Left renal pelvis (tissue), 4 donors: ENCODE data around the gene NTHL1. TPM values are rescaled to one million over a fixed set of nuclear protein-coding genes. Genes with fewer than 3 reads are reported as not detected.
"Not testable (repeated sequence)": the region's sequence is repeated elsewhere in the genome, so short reads cannot be mapped to it uniquely, and the experiment has no call there.

Experiments
- DNase-seq, 4 donors: peaks; one replicate each; pipeline ENCODE4 v3.0.0-alpha.2; 2013; ENCODE audit warnings: low read depth in 4 of 4, low spot score in 3 of 4
- polyA plus RNA-seq, 4 donors: library from polyadenylated mRNA; unstranded; fragments of 120-200 nt; gene quantifications; one replicate each; pipeline ENCODE4 v1.2.1, GENCODE V29; 2013; ENCODE audit not compliant: insufficient read length in 4 of 4

NTHL1 gene
- polyA plus RNA-seq, 4 donors: 15.8 to 27.1 (median 17.5) TPM

- no peak for DNase-seq
Measured at GRCh38 chr16:2043667-2044451, 3.8 kb downstream of the NTHL1 start.

GRCh38 chr16:2042986-2043666, 4.5 kb downstream of the NTHL1 start:
- no peak for DNase-seq

GRCh38 chr16:2042171-2042985, 5.3 kb downstream of the NTHL1 start:
- DNase-seq: no peak

- DNase-seq: no peak
Measured at GRCh38 chr16:2040787-2041522, 6.7 kb downstream of the NTHL1 start.

GRCh38 chr16:2040041-2040786, 7.4 kb downstream of the NTHL1 start:
- DNase-seq: no peak

- DNase-seq: peak in 1 of 4 donors; percentile 84
Measured at GRCh38 chr16:2039274-2040031, 8.2 kb downstream of the NTHL1 start.

- peak in 1 of 4 donors; percentile 64 for DNase-seq
Measured at GRCh38 chr16:2038382-2039231, 9.0 kb downstream of the NTHL1 start.

GRCh38 chr16:2037647-2038381, 9.8 kb downstream of the NTHL1 start:
- DNase-seq: no peak

- no peak for DNase-seq
Measured at GRCh38 chr16:2037115-2037514, 10.5 kb downstream of the NTHL1 start.

GRCh38 chr16:2036200-2036966, 11.3 kb downstream of the NTHL1 start:
- no peak for DNase-seq

- DNase-seq: no peak
Measured at GRCh38 chr16:2035431-2036199, 12.0 kb downstream of the NTHL1 start.

GRCh38 chr16:2034696-2035430, 12.8 kb downstream of the NTHL1 start:
- DNase-seq: no peak

- not testable (repeated sequence) for DNase-seq
Measured at GRCh38 chr16:2033909-2034695, 13.5 kb downstream of the NTHL1 start.

- DNase-seq: no peak
Measured at GRCh38 chr16:2033057-2033908, 14.4 kb downstream of the NTHL1 start.
